Gastrocnemius medialis (tissue), 4 donors: ENCODE measurements around the gene SAMD4A. TPM values are rescaled to one million over a fixed set of nuclear protein-coding genes. Genes with fewer than 3 reads are reported as not detected.
A peak's percentile ranks its signal among the peaks of the same experiment; 100 is the strongest.
"Not testable (repeated sequence)": the region's sequence is repeated elsewhere in the genome, so short reads cannot be mapped to it uniquely, and the experiment has no call there.

ENCODE experiments used
- ATAC-seq, 2 donors: fragments of 150-250 bp; one replicate each; pipeline ENCODE4 v1.9.1; 2016
- DNase-seq, 2 donors: peaks; one replicate each; pipeline ENCODE4 v3.0.0-alpha.2; 2019
- H3K27ac ChIP-seq, 4 donors: fragments of 200-600 bp; sonication (generic); 1 replicate in 1 of 4; 2 replicates in 3 of 4; pipeline ENCODE4 v1.5.1; 2016 to 2018; ENCODE audit warnings: mild to moderate bottlenecking in 2 of 4, moderate library complexity in 1 of 4
- H3K27me3 ChIP-seq, 3 donors: fragments of 200-600 bp; sonication (generic) in 2 of 3; 1 replicate in 1 of 3; 2 replicates in 2 of 3; pipeline versions ENCODE4 v1.5.1 to v1.6.0; 2016 to 2019; ENCODE audit warnings: mild to moderate bottlenecking in 1 of 3, moderate library complexity in 1 of 3
- H3K36me3 ChIP-seq, 2 donors: fragments of 200-600 bp; sonication (generic) in 1 of 2; one replicate each; pipeline ENCODE4 v1.5.1; 2017 to 2018
- H3K4me1 ChIP-seq, 2 donors: fragments of 200-600 bp; sonication (generic) in 1 of 2; one replicate each; pipeline ENCODE4 v1.5.1; 2016 to 2017; ENCODE audit warnings: mild to moderate bottlenecking in 2 of 2
- H3K4me3 ChIP-seq, 4 donors: fragments of 200-600 bp; sonication (generic) in 3 of 4; 1 replicate in 1 of 4; 2 replicates in 3 of 4; pipeline ENCODE4 v1.5.1; 2016 to 2019; ENCODE audit warnings: mild to moderate bottlenecking in 2 of 4
- H3K9me3 ChIP-seq, 3 donors: fragments of 200-600 bp; sonication (generic) in 2 of 3; 1 replicate in 1 of 3; 2 replicates in 2 of 3; pipeline ENCODE4 v1.5.1; 2016 to 2019
- POLR2A ChIP-seq, 2 donors: fragments of 450-650 bp; IDR thresholded peaks; one replicate each; pipeline ENCODE4 v1.6.1; 2017; ENCODE audit warnings: antibody characterized with exemption in 2 of 2, mild to moderate bottlenecking in 2 of 2, moderate library complexity in 2 of 2
- in situ Hi-C, 4 donors: fragments of 200-750 bp; cut with MboI; loops; one replicate each; pipeline versions ENCODE4 v1.15.0 to v1.8.0; 2017; ENCODE audit warnings: low sequenced_read_pairs in 4 of 4
- intact Hi-C: fragments of 100-400 bp; cut with DNase I; formaldehyde crosslinking; loops from one replicate; pipeline ENCODE4 v1.15.1; 2023; ENCODE audit warnings: low total_unique reads
- total RNA-seq, 4 donors: library from RNA; depleted of rRNA; stranded (reverse); fragments of >200 nt; gene quantifications; one replicate each; pipeline versions ENCODE4 v1.1.0 to v1.2.3, GENCODE V29; 2016
- TF ChIP-seq, protein P1 (sequence below), 5 experiments: fragments of 450-650 bp in 3 of 5; fragments of 200-600 bp in 2 of 5; sonication (generic) in 2 of 5; IDR thresholded peaks in 4 of 5; conservative IDR thresholded peaks in 1 of 5; 1 replicate in 4 of 5; 2 replicates in 1 of 5; pipeline ENCODE4 v1.5.1; 2016 to 2019; ENCODE audit warnings: antibody characterized with exemption in 5 of 5, mild to moderate bottlenecking in 3 of 5, moderate library complexity in 3 of 5

SAMD4A gene
- total RNA-seq, 4 donors from 2014 or later = 26.4 to 48.0 (median 42.2) TPM

DNA sequence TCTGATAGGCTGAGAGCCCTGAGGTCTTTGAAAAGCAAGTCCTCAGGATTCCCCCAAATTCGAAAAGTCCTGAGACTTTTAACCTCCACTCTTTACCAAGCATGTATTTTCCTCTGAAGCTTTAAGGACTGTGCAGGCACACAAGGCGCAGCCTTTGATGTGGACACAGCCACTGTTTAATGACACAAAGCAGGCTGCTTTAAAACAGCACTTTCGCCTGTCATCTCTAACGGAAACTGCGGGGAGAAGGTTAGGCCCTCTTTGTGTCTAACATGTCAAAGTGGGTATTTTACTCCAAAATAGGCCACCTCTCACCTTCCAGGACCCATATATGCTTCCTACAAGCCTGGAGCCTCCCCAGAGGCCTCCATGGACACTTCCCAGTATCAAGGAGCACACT, 176.5 kb downstream of the SAMD4A start:
- in situ Hi-C loops = no loop called here

DNA sequence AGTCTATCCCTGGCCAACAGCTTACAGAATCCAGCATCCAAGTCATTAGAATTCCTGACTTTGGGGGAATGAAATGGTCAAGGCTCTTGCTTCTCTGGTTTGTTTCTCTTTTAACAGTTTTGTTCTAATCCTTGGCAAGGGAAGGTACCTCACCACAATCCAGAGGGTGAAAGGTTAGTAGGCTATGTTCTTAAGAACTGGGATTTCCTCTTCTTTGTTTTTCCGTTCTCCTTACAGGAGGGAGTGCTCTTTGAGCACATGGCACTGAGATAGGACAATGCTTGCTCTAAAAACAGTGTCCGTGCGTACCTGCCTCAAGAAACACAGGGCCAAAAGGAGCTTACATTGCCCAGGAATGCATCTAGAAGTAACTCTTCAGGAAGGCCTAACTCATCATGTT, 179.1 kb downstream of the SAMD4A start:
- ATAC-seq (peak in 1 of 2 donors; percentile 19), DNase-seq (no peak)
- intact Hi-C loops (no loop called here), in situ Hi-C loops (no loop called here)
- no peak overlapping the region for H3K4me3 ChIP-seq
- no peaks in the 10 kb centered on the region for H3K9me3 ChIP-seq
- TF ChIP-seq POLR2A (IDR thresholded peaks at IDR 0.05) = no peak
- TF ChIP-seq, protein P1, sequence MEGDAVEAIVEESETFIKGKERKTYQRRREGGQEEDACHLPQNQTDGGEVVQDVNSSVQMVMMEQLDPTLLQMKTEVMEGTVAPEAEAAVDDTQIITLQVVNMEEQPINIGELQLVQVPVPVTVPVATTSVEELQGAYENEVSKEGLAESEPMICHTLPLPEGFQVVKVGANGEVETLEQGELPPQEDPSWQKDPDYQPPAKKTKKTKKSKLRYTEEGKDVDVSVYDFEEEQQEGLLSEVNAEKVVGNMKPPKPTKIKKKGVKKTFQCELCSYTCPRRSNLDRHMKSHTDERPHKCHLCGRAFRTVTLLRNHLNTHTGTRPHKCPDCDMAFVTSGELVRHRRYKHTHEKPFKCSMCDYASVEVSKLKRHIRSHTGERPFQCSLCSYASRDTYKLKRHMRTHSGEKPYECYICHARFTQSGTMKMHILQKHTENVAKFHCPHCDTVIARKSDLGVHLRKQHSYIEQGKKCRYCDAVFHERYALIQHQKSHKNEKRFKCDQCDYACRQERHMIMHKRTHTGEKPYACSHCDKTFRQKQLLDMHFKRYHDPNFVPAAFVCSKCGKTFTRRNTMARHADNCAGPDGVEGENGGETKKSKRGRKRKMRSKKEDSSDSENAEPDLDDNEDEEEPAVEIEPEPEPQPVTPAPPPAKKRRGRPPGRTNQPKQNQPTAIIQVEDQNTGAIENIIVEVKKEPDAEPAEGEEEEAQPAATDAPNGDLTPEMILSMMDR (IDR thresholded peaks at IDR 0.05 in 4 of 5, conservative IDR thresholded peaks at IDR 0.05 in 1 of 5) = no peak
- H3K27ac ChIP-seq = peak overlapping the region in 2 of 4 donors; percentile 2 to 33
- H3K4me1 ChIP-seq = peaks cover 16 to 19% of the 10 kb centered on the region in 2 donors
- no peaks in the 10 kb centered on the region for H3K27me3 ChIP-seq
- H3K36me3 ChIP-seq = no peaks in the 10 kb centered on the region

More for the DNA sequence above, 176.5 kb downstream of the SAMD4A start:
- TF ChIP-seq, protein P1 (IDR thresholded peaks at IDR 0.05 in 4 of 5, conservative IDR thresholded peaks at IDR 0.05 in 1 of 5) = no peak
- no peak for TF ChIP-seq POLR2A (IDR thresholded peaks at IDR 0.05)
- Histone ChIP-seq H3K27me3 (no peaks in the 10 kb centered on the region), H3K4me1 (peaks cover 26 to 28% of the 10 kb centered on the region in 2 donors), H3K36me3 (no peaks in the 10 kb centered on the region), H3K9me3 (no peaks in the 10 kb centered on the region), H3K27ac (no peak overlapping the region), H3K4me3 (no peak overlapping the region)
- intact Hi-C loops = no loop called here
- ATAC-seq (no peak), DNase-seq (no peak)

DNA sequence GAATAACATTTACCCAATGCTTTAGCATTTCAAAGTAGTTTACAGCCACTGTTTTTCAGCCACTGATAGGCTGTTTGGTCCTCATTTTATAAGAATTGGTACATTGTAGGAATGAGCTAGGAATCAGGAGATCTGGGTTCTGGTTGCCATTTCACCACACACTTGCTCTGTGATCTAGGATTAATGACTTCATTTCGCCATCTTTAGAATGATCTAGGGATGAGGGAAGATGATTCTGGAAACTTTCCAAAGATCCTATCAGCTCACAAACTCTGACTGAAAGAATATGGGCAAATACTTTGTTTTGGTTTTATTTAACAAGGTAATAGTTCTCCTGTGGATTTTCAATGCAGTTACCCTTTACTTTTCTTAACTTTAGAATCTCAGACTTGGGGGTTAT, 180.7 kb downstream of the SAMD4A start:
- intact Hi-C loops = no loop called here
- Histone ChIP-seq H3K27me3 (no peaks in the 10 kb centered on the region), H3K36me3 (peaks cover 0 to 12% of the 10 kb centered on the region in 2 donors), H3K27ac (no peak overlapping the region), H3K9me3 (no peaks in the 10 kb centered on the region), H3K4me1 (peaks cover 16 to 19% of the 10 kb centered on the region in 2 donors), H3K4me3 (no peak overlapping the region)
- TF ChIP-seq, protein P1 (IDR thresholded peaks at IDR 0.05 in 4 of 5, conservative IDR thresholded peaks at IDR 0.05 in 1 of 5) = no peak
- no peak for TF ChIP-seq POLR2A (IDR thresholded peaks at IDR 0.05)
- no peak for ATAC-seq
- in situ Hi-C loops = no loop called here
- no peak for DNase-seq

DNA sequence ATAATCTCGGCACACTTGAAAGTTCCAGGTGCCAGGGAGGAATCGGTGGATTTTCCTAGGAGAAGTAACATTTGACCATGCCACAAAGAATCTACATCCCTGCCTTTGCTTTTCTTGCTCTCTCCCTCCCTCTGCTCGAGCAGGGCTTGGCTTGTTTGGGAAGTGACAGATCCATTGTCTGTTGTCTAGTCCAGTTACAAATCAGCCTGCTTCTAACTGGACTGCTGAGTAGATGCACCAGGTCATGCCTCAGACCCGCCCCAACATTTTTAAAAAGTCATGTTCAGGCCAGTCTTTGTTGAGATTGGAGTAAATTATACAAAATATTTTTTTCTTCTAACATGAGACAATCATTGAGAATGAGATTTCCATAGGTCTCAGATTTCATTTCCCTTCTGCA, 182.3 kb downstream of the SAMD4A start:
- H3K9me3 ChIP-seq = no peaks in the 10 kb centered on the region
- no peak overlapping the region for H3K4me3 ChIP-seq
- in situ Hi-C loops (no loop called here), intact Hi-C loops (no loop called here)
- TF ChIP-seq, protein P1 (IDR thresholded peaks at IDR 0.05 in 4 of 5, conservative IDR thresholded peaks at IDR 0.05 in 1 of 5) = no peak
- no peak for TF ChIP-seq POLR2A (IDR thresholded peaks at IDR 0.05)
- ATAC-seq (no peak), DNase-seq (no peak)
- H3K36me3 ChIP-seq = peaks cover 0 to 17% of the 10 kb centered on the region in 2 donors
- peak overlapping the region in 1 of 4 donors; percentile 23 for H3K27ac ChIP-seq
- H3K4me1 ChIP-seq = peaks cover 16 to 19% of the 10 kb centered on the region in 2 donors
- no peaks in the 10 kb centered on the region for H3K27me3 ChIP-seq

DNA sequence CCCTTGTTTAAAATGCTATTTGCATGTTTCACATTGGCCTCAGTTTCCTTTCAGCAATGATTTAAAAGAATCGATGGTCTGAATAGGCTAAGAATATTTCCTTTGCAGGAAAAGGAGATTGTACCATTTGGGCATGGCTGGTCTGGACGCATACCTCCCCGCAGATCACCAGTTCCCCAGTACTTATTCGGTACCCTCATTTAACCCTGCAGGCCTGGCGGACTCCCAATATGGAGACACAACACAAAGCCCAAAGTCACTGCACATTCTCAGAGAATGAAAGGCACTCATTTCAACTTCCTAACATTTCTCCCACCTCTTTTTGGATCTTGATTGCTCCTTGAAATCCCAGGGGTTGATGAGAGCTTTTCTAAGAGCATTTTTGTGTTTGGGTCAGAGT, 182.8 kb downstream of the SAMD4A start:
- intact Hi-C loops = no loop called here
- Histone ChIP-seq H3K9me3 (no peaks in the 10 kb centered on the region), H3K27me3 (no peaks in the 10 kb centered on the region), H3K4me3 (no peak overlapping the region), H3K36me3 (peaks cover 0 to 19% of the 10 kb centered on the region in 2 donors), H3K4me1 (peaks cover 16 to 19% of the 10 kb centered on the region in 2 donors), H3K27ac (peak overlapping the region in 1 of 4 donors; percentile 23)
- in situ Hi-C loops = no loop called here
- DNase-seq = no peak
- no peak for ATAC-seq
- TF ChIP-seq POLR2A (IDR thresholded peaks at IDR 0.05) = no peak
- TF ChIP-seq, protein P1 (IDR thresholded peaks at IDR 0.05 in 4 of 5, conservative IDR thresholded peaks at IDR 0.05 in 1 of 5) = no peak

DNA sequence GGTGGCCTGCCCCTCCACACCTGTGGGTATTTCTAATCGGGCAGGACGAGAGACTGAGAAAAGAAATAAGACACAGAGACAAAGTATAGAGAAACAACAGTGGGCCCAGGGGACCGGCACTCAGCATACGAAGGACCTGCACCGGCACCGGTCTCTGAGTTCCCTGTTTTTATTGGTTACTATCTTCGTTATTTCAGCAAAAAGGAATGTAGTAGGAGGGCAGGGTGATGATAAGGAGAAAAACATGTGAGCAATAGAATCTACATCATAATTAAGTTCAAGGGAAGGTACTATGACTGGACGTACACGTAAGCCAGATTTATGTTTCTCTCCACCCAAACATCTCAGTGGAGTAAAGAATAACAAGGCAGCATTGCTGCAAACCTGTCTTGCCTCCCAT, 185.7 kb downstream of the SAMD4A start:
- in situ Hi-C loops, H3K27me3 ChIP-seq, intact Hi-C loops, ATAC-seq, H3K9me3 ChIP-seq, DNase-seq, H3K4me3 ChIP-seq, H3K27ac ChIP-seq: not testable (repeated sequence)
- peaks cover 13 to 18% of the 10 kb centered on the region in 2 donors for H3K4me1 ChIP-seq
- peaks cover 0 to 19% of the 10 kb centered on the region in 2 donors for H3K36me3 ChIP-seq

DNA sequence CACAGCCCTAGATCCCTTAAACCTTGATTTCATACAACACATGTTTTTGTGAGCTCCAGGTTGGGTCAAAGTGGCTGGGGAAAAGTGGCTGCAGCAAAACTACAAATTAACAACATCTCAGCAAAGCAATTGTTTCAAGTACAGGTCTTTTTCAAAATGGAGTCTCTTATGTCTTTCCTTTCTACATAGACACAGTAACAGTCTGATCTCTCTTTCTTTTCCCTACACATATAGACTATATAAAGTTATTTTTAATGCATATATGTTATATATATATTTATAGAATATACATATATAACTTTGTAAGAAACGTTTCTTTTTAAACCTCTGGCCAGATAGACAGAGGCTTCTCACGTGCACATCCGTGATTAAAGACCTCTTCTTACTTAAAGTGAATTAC, 186.5 kb downstream of the SAMD4A start:
- ATAC-seq, DNase-seq, H3K4me3 ChIP-seq, intact Hi-C loops, in situ Hi-C loops, H3K27me3 ChIP-seq, H3K27ac ChIP-seq, H3K9me3 ChIP-seq: not testable (repeated sequence)
- peaks cover 17 to 26% of the 10 kb centered on the region in 2 donors for H3K4me1 ChIP-seq
- peaks cover 0 to 19% of the 10 kb centered on the region in 2 donors for H3K36me3 ChIP-seq
